ENCODE measurements around the gene SLC35A4.
"Not testable (repeated sequence)": the region's sequence is repeated elsewhere in the genome, so short reads cannot be mapped to it uniquely, and the experiment has no call there.

Gene SLC35A4

DNA sequence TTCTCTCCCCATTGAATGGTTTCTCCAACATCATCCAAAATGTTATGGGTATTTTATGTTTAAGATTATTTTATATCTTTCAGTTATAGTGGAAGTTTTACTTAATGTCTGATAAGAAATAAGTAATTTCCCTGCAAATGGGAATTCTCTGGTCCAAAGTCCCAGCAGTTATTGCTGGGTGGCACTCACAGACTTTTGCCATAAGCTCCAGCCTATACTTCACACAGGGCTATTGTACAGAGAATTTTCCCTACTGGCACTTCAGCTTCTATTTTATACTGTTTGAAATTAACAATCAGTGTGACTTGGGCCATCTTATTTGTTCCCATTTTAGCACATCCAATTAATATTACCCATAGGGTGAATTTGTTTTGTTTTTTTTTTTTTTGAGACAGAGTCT is 35.5 kb downstream of the SLC35A4 start:
- Histone ChIP-seq H3K14ac (ENCODE audit: low read length in 2 of 2) (no peak overlapping the region), H3K27ac (ENCODE audit: low read length, poor library complexity, severe bottlenecking) (no peak overlapping the region), H3K79me1 (replicated peaks; ENCODE audit: low read length, poor library complexity, severe bottlenecking) (no peaks in the 10 kb centered on the region), H3K23ac (ENCODE audit: low read length in 2 of 2) (no peak overlapping the region), H3K18ac (ENCODE audit: low read depth in 1 of 2, low read length in 2 of 2) (no peak overlapping the region), H3K36me3 (ENCODE audit: control insufficient read depth in 1 of 2, insufficient read depth in 2 of 2, low read depth in 1 of 2, low read length in 2 of 2) (no peaks in the 10 kb centered on the region), H3K9ac (ENCODE audit: low read length) (no peak overlapping the region), H2AFZ (ENCODE audit: low read depth, low read length) (no peak overlapping the region), H4K91ac (ENCODE audit: low read length) (no peak overlapping the region), H2BK120ac (ENCODE audit: low read depth, low read length) (no peak overlapping the region), H2AK5ac (ENCODE audit: low read length, severe bottlenecking) (no peak overlapping the region), H4K8ac (ENCODE audit: low read length) (no peak overlapping the region), H3K4ac (ENCODE audit: low read depth in 1 of 2, low read length in 2 of 2) (no peak overlapping the region), H3K4me1 (ENCODE audit: control insufficient read depth, insufficient read depth, low read depth, low read length) (no peaks in the 10 kb centered on the region), H2BK15ac (ENCODE audit: low read depth, poor library complexity, severe bottlenecking) (no peak overlapping the region), H3K4me2 (ENCODE audit: low read length, poor library complexity, severe bottlenecking) (no peak overlapping the region), H3K27me3 (ENCODE audit: control insufficient read depth in 1 of 2, insufficient read depth in 1 of 2, low read length in 2 of 2) (peaks cover 0 to 13% of the 10 kb centered on the region in 2 experiments), H3K9me3 (ENCODE audit: control insufficient read depth, low read length) (no peaks in the 10 kb centered on the region), H2BK5ac (ENCODE audit: low read depth, low read length, poor library complexity, severe bottlenecking) (no peak overlapping the region), H3K4me3 (ENCODE audit: insufficient read depth in 1 of 2, low read depth in 1 of 2, low read length in 2 of 2) (no peak overlapping the region), H2BK12ac (ENCODE audit: low read length in 2 of 2) (no peak overlapping the region)
- DNase-seq, result no peak

GRCh38 chr5:140602147-140602546 is 37.5 kb downstream of the SLC35A4 start:
- Histone ChIP-seq H3K4ac (ENCODE audit: low read depth in 1 of 2, low read length in 2 of 2) (no peak overlapping the region), H3K4me2 (ENCODE audit: low read length, poor library complexity, severe bottlenecking) (no peak overlapping the region), H2AFZ (ENCODE audit: low read depth, low read length) (no peak overlapping the region), H3K23ac (ENCODE audit: low read length in 2 of 2) (no peak overlapping the region), H3K18ac (ENCODE audit: low read depth in 1 of 2, low read length in 2 of 2) (no peak overlapping the region), H2BK5ac (ENCODE audit: low read depth, low read length, poor library complexity, severe bottlenecking) (no peak overlapping the region), H2BK120ac (ENCODE audit: low read depth, low read length) (no peak overlapping the region), H4K8ac (ENCODE audit: low read length) (no peak overlapping the region), H4K91ac (ENCODE audit: low read length) (no peak overlapping the region), H3K9me3 (ENCODE audit: control insufficient read depth, low read length) (no peaks in the 10 kb centered on the region), H3K14ac (ENCODE audit: low read length in 2 of 2) (no peak overlapping the region), H3K4me1 (ENCODE audit: control insufficient read depth, insufficient read depth, low read depth, low read length) (no peaks in the 10 kb centered on the region), H3K9ac (ENCODE audit: low read length) (no peak overlapping the region), H2BK12ac (ENCODE audit: low read length in 2 of 2) (no peak overlapping the region), H3K79me1 (replicated peaks; ENCODE audit: low read length, poor library complexity, severe bottlenecking) (no peaks in the 10 kb centered on the region), H3K36me3 (ENCODE audit: control insufficient read depth in 1 of 2, insufficient read depth in 2 of 2, low read depth in 1 of 2, low read length in 2 of 2) (no peaks in the 10 kb centered on the region), H2BK15ac (ENCODE audit: low read depth, poor library complexity, severe bottlenecking) (no peak overlapping the region), H2AK5ac (ENCODE audit: low read length, severe bottlenecking) (no peak overlapping the region), H3K4me3 (ENCODE audit: insufficient read depth in 1 of 2, low read depth in 1 of 2, low read length in 2 of 2) (no peak overlapping the region), H3K27me3 (ENCODE audit: control insufficient read depth in 1 of 2, insufficient read depth in 1 of 2, low read length in 2 of 2) (no peaks in the 10 kb centered on the region), H3K27ac (ENCODE audit: low read length, poor library complexity, severe bottlenecking) (no peak overlapping the region)
- 71% methylated on average over 2 of the region's 4 CpGs for WGBS
- no peak for DNase-seq

DNA sequence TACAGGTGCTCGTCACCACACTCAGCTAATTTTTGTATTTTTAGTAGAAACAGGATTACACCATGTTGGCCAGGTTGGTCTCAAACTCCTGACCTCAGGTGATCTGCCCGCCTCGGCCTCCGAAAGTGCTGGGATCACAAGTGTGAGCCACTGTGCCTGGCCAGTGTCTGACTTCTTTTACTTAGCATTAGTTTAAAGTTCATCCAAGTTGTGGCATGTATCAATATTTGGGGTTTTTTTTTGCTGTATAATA is 38.7 kb downstream of the SLC35A4 start:
- not testable (repeated sequence) for H3K79me1 ChIP-seq (replicated peaks; ENCODE audit: low read length, poor library complexity, severe bottlenecking); H3K4me2 ChIP-seq (ENCODE audit: low read length, poor library complexity, severe bottlenecking); H3K9ac ChIP-seq (ENCODE audit: low read length); H2BK15ac ChIP-seq (ENCODE audit: low read depth, poor library complexity, severe bottlenecking); H3K36me3 ChIP-seq (ENCODE audit: control insufficient read depth in 1 of 2, insufficient read depth in 2 of 2, low read depth in 1 of 2, low read length in 2 of 2); DNase-seq; H2AFZ ChIP-seq (ENCODE audit: low read depth, low read length); H2BK12ac ChIP-seq (ENCODE audit: low read length in 2 of 2); H3K27me3 ChIP-seq (ENCODE audit: control insufficient read depth in 1 of 2, insufficient read depth in 1 of 2, low read length in 2 of 2); H2AK5ac ChIP-seq (ENCODE audit: low read length, severe bottlenecking); H4K8ac ChIP-seq (ENCODE audit: low read length); H3K18ac ChIP-seq (ENCODE audit: low read depth in 1 of 2, low read length in 2 of 2); H3K4me3 ChIP-seq (ENCODE audit: insufficient read depth in 1 of 2, low read depth in 1 of 2, low read length in 2 of 2); H3K14ac ChIP-seq (ENCODE audit: low read length in 2 of 2); H4K91ac ChIP-seq (ENCODE audit: low read length); H3K4ac ChIP-seq (ENCODE audit: low read depth in 1 of 2, low read length in 2 of 2); H3K23ac ChIP-seq (ENCODE audit: low read length in 2 of 2); H3K9me3 ChIP-seq (ENCODE audit: control insufficient read depth, low read length); H2BK5ac ChIP-seq (ENCODE audit: low read depth, low read length, poor library complexity, severe bottlenecking); H3K27ac ChIP-seq (ENCODE audit: low read length, poor library complexity, severe bottlenecking); H3K4me1 ChIP-seq (ENCODE audit: control insufficient read depth, insufficient read depth, low read depth, low read length); H2BK120ac ChIP-seq (ENCODE audit: low read depth, low read length)
- 94% methylated on average over 4 of the region's 4 CpGs for WGBS

DNA sequence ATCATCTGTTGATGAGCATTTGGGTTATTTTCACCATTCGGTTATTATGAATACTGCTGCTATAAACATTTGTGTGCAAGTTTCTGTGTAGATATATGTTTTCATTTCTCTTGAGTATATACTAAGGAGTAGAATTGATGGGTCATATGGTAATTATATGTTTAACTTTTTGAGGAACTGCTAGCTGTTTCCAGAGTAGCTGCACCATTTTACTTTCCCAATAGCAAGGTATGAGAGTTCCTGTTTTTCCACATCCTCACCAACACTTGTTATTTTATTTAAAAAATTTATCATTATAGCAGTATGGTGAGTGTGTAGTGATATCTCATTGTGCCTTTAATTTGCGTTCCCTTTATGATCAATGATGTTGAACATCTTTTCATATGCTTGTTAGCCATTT is 39.1 kb downstream of the SLC35A4 start:
- Histone ChIP-seq H2BK12ac (ENCODE audit: low read length in 2 of 2) (no peak overlapping the region), H3K9ac (ENCODE audit: low read length) (no peak overlapping the region), H2BK15ac (ENCODE audit: low read depth, poor library complexity, severe bottlenecking) (no peak overlapping the region), H3K9me3 (ENCODE audit: control insufficient read depth, low read length) (no peaks in the 10 kb centered on the region), H3K27me3 (ENCODE audit: control insufficient read depth in 1 of 2, insufficient read depth in 1 of 2, low read length in 2 of 2) (no peaks in the 10 kb centered on the region), H2AFZ (ENCODE audit: low read depth, low read length) (no peak overlapping the region), H3K27ac (ENCODE audit: low read length, poor library complexity, severe bottlenecking) (no peak overlapping the region), H3K23ac (ENCODE audit: low read length in 2 of 2) (no peak overlapping the region), H3K4me3 (ENCODE audit: insufficient read depth in 1 of 2, low read depth in 1 of 2, low read length in 2 of 2) (no peak overlapping the region), H2AK5ac (ENCODE audit: low read length, severe bottlenecking) (no peak overlapping the region), H3K4me1 (ENCODE audit: control insufficient read depth, insufficient read depth, low read depth, low read length) (no peaks in the 10 kb centered on the region), H3K18ac (ENCODE audit: low read depth in 1 of 2, low read length in 2 of 2) (no peak overlapping the region), H3K4ac (ENCODE audit: low read depth in 1 of 2, low read length in 2 of 2) (no peak overlapping the region), H3K14ac (ENCODE audit: low read length in 2 of 2) (no peak overlapping the region), H3K79me1 (replicated peaks; ENCODE audit: low read length, poor library complexity, severe bottlenecking) (no peaks in the 10 kb centered on the region), H2BK5ac (ENCODE audit: low read depth, low read length, poor library complexity, severe bottlenecking) (no peak overlapping the region), H4K8ac (ENCODE audit: low read length) (no peak overlapping the region), H3K36me3 (ENCODE audit: control insufficient read depth in 1 of 2, insufficient read depth in 2 of 2, low read depth in 1 of 2, low read length in 2 of 2) (no peaks in the 10 kb centered on the region), H3K4me2 (ENCODE audit: low read length, poor library complexity, severe bottlenecking) (no peak overlapping the region), H4K91ac (ENCODE audit: low read length) (no peak overlapping the region), H2BK120ac (ENCODE audit: low read depth, low read length) (no peak overlapping the region)
- WGBS, result 80% methylated on average over 1 of the region's 2 CpGs
- DNase-seq, result no peak

Data from mesenchymal stem cell (in vitro differentiated cells and primary cell).